HG03520 (cell line): Measurements from ENCODE around the gene SPATC1L.
"Not testable (repeated sequence)": the region's sequence is repeated elsewhere in the genome, so short reads cannot be mapped to it uniquely, and the experiment has no call there.

ENCODE experiments used
- ATAC-seq: cut with Tn5 transposase; IDR thresholded peaks from one replicate; pipeline ENCODE4 v1.9.1; 2021; ENCODE audit warnings: mild to moderate bottlenecking, moderate library complexity; ENCODE audit not compliant: unreplicated experiment

Gene SPATC1L

GRCh38 chr21:46200877-46201803 lies 16.9 kb upstream of the SPATC1L start:
- ATAC-seq = not testable (repeated sequence)

GRCh38 chr21:46199436-46200373 lies 15.4 kb upstream of the SPATC1L start:
- no peak for ATAC-seq

- ATAC-seq = no peak
Measured at GRCh38 chr21:46196733-46197132, 12.5 kb upstream of the SPATC1L start.

GRCh38 chr21:46195595-46196195 lies 11.4 kb upstream of the SPATC1L start:
- no peak for ATAC-seq

GRCh38 chr21:46194374-46195334 lies 10.4 kb upstream of the SPATC1L start:
- no peak for ATAC-seq

- ATAC-seq = no peak
Measured at GRCh38 chr21:46193829-46194373, 9.6 kb upstream of the SPATC1L start.

- no peak for ATAC-seq
Measured at GRCh38 chr21:46191686-46192575, 7.7 kb upstream of the SPATC1L start.

- ATAC-seq = no peak
Measured at GRCh38 chr21:46191257-46191685, 7.0 kb upstream of the SPATC1L start.

- ATAC-seq = no peak
Measured at GRCh38 chr21:46190491-46191131, 6.4 kb upstream of the SPATC1L start.

- no peak for ATAC-seq
Measured at GRCh38 chr21:46189959-46190490, 5.8 kb upstream of the SPATC1L start.

GRCh38 chr21:46189213-46189958 lies 5.1 kb upstream of the SPATC1L start:
- no peak for ATAC-seq

GRCh38 chr21:46188226-46189212 lies 4.3 kb upstream of the SPATC1L start:
- no peak for ATAC-seq

- no peak for ATAC-seq
Measured at GRCh38 chr21:46187814-46188213, 3.6 kb upstream of the SPATC1L start.

GRCh38 chr21:46187261-46187660 lies 3.0 kb upstream of the SPATC1L start:
- no peak for ATAC-seq

GRCh38 chr21:46185716-46186115 lies 1.5 kb upstream of the SPATC1L start:
- ATAC-seq = no peak
